SK-N-SH treated with all-trans-retinoic acid at 6 μM for 48 hours (cell line): Measurements from ENCODE around the gene KIRREL2.
"Not testable (repeated sequence)": the region's sequence is repeated elsewhere in the genome, so short reads cannot be mapped to it uniquely, and the experiment has no call there.

Experiments used
- ATAC-seq: fragments of 200-7000 bp; cut with Tn5 transposase; 3 replicates; pipeline ENCODE4 v1.9.1; 2020; ENCODE audit warnings: mild to moderate bottlenecking, moderate library complexity
- ARNTL ChIP-seq: fragments of 450-650 bp; formaldehyde crosslinking; IDR thresholded peaks from 2 replicates; pipeline ENCODE4 v1.5.0; 2020; ENCODE audit warnings: low read depth, mild to moderate bottlenecking, moderate library complexity, borderline replicate concordance
- BACH2 ChIP-seq: fragments of 250-450 bp; sonication (Bioruptor Pico); IDR thresholded peaks from 2 replicates; pipeline ENCODE4 v1.9.0; 2021; ENCODE audit warnings: mild to moderate bottlenecking, borderline replicate concordance
- CREB5 ChIP-seq: fragments of 250-450 bp; sonication (Bioruptor Pico); IDR thresholded peaks from 2 replicates; pipeline ENCODE4 v1.5.1; 2020; ENCODE audit warnings: low read depth, mild to moderate bottlenecking, moderate library complexity
- CSDC2 ChIP-seq: fragments of 250-450 bp; sonication (Bioruptor Pico); IDR thresholded peaks from 2 replicates; pipeline ENCODE4 v1.5.0; 2020; ENCODE audit warnings: mild to moderate bottlenecking, moderate library complexity
- ESRRG ChIP-seq: fragments of 250-450 bp; sonication (Bioruptor Pico); IDR thresholded peaks from 2 replicates; pipeline ENCODE4 v1.6.1; 2021; ENCODE audit warnings: mild to moderate bottlenecking
- GLIS3 ChIP-seq: fragments of 250-450 bp; sonication (Bioruptor Pico); IDR thresholded peaks from 2 replicates; pipeline ENCODE4 v1.5.0; 2020; ENCODE audit warnings: mild to moderate bottlenecking, moderate library complexity
- ISL1 ChIP-seq: fragments of 250-450 bp; sonication (Bioruptor Pico); IDR thresholded peaks from 2 replicates; pipeline ENCODE4 v2.1.2; 2022; ENCODE audit warnings: mild to moderate bottlenecking, moderate library complexity
- OSR1 ChIP-seq: fragments of 250-450 bp; sonication (Bioruptor Pico); IDR thresholded peaks from 2 replicates; pipeline ENCODE4 v1.8.0; 2022; ENCODE audit warnings: moderate library complexity, mild to moderate bottlenecking, inconsistent platforms
- POU6F1 ChIP-seq: fragments of 250-450 bp; sonication (Bioruptor Pico); IDR thresholded peaks from 2 replicates; pipeline ENCODE4 v1.8.0; 2021; ENCODE audit warnings: low read depth, mild to moderate bottlenecking, moderate library complexity, borderline replicate concordance
- PPARA ChIP-seq: fragments of 250-450 bp; sonication (Bioruptor Pico); IDR thresholded peaks from 2 replicates; pipeline ENCODE4 v1.5.0; 2020; ENCODE audit warnings: mild to moderate bottlenecking, borderline replicate concordance
- SNAI2 ChIP-seq: fragments of 250-450 bp; sonication (Bioruptor Pico); IDR thresholded peaks from 2 replicates; pipeline ENCODE4 v1.5.0; 2020; ENCODE audit warnings: mild to moderate bottlenecking, moderate library complexity
- TCF4 ChIP-seq: fragments of 250-450 bp; sonication (Bioruptor Pico); IDR thresholded peaks from 2 replicates; pipeline ENCODE4 v1.8.0; 2021; ENCODE audit warnings: mild to moderate bottlenecking, moderate library complexity, borderline replicate concordance
- ZFP3 ChIP-seq: fragments of 250-450 bp; sonication (Bioruptor Pico); IDR thresholded peaks from 2 replicates; pipeline ENCODE4 v1.5.0; 2020; ENCODE audit warnings: mild to moderate bottlenecking, moderate library complexity
- ZFP30 ChIP-seq: fragments of 450-650 bp; formaldehyde crosslinking; IDR thresholded peaks from 2 replicates; pipeline ENCODE4 v1.5.0; 2022; ENCODE audit warnings: mild to moderate bottlenecking, moderate library complexity
- ZNF565 ChIP-seq: fragments of 450-650 bp; formaldehyde crosslinking; conservative IDR thresholded peaks from 2 replicates; pipeline ENCODE4 v1.5.0; 2020; ENCODE audit warnings: low read depth, mild to moderate bottlenecking, moderate library complexity
- ZNF70 ChIP-seq: fragments of 450-650 bp; formaldehyde crosslinking; IDR thresholded peaks from 2 replicates; pipeline ENCODE4 v1.5.0; 2020; ENCODE audit warnings: mild to moderate bottlenecking, moderate library complexity
- TF ChIP-seq, protein P1 (sequence below): fragments of 250-450 bp; sonication (Bioruptor Pico); IDR thresholded peaks from 2 replicates; pipeline ENCODE4 v1.5.0; 2020; ENCODE audit warnings: mild to moderate bottlenecking, moderate library complexity
- TF ChIP-seq, protein P2 (sequence below): fragments of 250-450 bp; sonication (Bioruptor Pico); IDR thresholded peaks from 2 replicates; pipeline ENCODE4 v1.8.0; 2020; ENCODE audit warnings: mild to moderate bottlenecking, moderate library complexity, borderline replicate concordance
- TF ChIP-seq, protein P3 (sequence below): fragments of 250-450 bp; sonication (Bioruptor Pico); IDR thresholded peaks from 2 replicates; pipeline ENCODE4 v1.5.1; 2021; ENCODE audit warnings: mild to moderate bottlenecking, moderate library complexity

The KIRREL2 gene

DNA sequence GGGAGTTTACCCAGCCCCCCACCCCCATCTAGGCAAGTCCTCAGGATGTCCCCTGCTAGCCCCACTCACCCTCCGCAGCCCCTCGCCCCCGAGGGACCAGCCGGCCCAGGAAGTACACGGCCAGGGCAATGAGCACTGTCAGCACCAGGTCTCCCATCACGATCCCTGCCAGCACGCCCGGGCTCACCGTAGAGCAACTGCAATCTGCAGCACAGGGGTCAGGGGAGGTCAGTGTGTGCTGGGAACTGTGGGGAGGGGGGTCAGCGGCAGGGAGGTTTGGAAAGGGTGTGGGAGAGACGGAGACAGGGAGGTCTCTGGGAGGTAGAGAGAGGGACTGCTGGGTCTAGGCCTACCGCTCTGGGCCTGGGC is 50.6 kb downstream of the KIRREL2 start (continued):
- TF ChIP-seq PPARA (no peak), CREB5 (no peak), POU6F1 (CRISPR knock-in tag) (no peak), BACH2 (CRISPR knock-in tag) (no peak), ESRRG (CRISPR knock-in tag) (no peak)

GRCh38 chr19:35908010-35908441 is 51.3 kb downstream of the KIRREL2 start, which contains the start of gene TYROBP:
Gene TYROBP, minus strand, starts transcription at chr19:35908295. Its CDS starts 67 bp downstream, at chr19:35908228.
- no peak for ATAC-seq
- TF ChIP-seq CREB5, result no peak
- TF ChIP-seq GLIS3 (CRISPR knock-in tag), result no peak
- no peak for TF ChIP-seq ESRRG (CRISPR knock-in tag)
- TF ChIP-seq PPARA, result no peak
- TF ChIP-seq, protein P1, sequence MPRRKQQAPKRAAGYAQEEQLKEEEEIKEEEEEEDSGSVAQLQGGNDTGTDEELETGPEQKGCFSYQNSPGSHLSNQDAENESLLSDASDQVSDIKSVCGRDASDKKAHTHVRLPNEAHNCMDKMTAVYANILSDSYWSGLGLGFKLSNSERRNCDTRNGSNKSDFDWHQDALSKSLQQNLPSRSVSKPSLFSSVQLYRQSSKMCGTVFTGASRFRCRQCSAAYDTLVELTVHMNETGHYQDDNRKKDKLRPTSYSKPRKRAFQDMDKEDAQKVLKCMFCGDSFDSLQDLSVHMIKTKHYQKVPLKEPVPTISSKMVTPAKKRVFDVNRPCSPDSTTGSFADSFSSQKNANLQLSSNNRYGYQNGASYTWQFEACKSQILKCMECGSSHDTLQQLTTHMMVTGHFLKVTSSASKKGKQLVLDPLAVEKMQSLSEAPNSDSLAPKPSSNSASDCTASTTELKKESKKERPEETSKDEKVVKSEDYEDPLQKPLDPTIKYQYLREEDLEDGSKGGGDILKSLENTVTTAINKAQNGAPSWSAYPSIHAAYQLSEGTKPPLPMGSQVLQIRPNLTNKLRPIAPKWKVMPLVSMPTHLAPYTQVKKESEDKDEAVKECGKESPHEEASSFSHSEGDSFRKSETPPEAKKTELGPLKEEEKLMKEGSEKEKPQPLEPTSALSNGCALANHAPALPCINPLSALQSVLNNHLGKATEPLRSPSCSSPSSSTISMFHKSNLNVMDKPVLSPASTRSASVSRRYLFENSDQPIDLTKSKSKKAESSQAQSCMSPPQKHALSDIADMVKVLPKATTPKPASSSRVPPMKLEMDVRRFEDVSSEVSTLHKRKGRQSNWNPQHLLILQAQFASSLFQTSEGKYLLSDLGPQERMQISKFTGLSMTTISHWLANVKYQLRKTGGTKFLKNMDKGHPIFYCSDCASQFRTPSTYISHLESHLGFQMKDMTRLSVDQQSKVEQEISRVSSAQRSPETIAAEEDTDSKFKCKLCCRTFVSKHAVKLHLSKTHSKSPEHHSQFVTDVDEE (CRISPR knock-in tag), result no peak
- TF ChIP-seq CSDC2, result no peak
- TF ChIP-seq, protein P2, sequence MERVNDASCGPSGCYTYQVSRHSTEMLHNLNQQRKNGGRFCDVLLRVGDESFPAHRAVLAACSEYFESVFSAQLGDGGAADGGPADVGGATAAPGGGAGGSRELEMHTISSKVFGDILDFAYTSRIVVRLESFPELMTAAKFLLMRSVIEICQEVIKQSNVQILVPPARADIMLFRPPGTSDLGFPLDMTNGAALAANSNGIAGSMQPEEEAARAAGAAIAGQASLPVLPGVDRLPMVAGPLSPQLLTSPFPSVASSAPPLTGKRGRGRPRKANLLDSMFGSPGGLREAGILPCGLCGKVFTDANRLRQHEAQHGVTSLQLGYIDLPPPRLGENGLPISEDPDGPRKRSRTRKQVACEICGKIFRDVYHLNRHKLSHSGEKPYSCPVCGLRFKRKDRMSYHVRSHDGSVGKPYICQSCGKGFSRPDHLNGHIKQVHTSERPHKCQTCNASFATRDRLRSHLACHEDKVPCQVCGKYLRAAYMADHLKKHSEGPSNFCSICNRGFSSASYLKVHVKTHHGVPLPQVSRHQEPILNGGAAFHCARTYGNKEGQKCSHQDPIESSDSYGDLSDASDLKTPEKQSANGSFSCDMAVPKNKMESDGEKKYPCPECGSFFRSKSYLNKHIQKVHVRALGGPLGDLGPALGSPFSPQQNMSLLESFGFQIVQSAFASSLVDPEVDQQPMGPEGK, result no peak
- no peak for TF ChIP-seq TCF4
- TF ChIP-seq ZNF565 (CRISPR knock-in tag), result no peak
- no peak for TF ChIP-seq ISL1 (CRISPR knock-in tag)
- no peak for TF ChIP-seq SNAI2 (CRISPR knock-in tag)
- no peak for TF ChIP-seq ZNF70 (CRISPR knock-in tag)

- TF ChIP-seq BACH2 (CRISPR knock-in tag), result no peak
- TF ChIP-seq, protein P3, sequence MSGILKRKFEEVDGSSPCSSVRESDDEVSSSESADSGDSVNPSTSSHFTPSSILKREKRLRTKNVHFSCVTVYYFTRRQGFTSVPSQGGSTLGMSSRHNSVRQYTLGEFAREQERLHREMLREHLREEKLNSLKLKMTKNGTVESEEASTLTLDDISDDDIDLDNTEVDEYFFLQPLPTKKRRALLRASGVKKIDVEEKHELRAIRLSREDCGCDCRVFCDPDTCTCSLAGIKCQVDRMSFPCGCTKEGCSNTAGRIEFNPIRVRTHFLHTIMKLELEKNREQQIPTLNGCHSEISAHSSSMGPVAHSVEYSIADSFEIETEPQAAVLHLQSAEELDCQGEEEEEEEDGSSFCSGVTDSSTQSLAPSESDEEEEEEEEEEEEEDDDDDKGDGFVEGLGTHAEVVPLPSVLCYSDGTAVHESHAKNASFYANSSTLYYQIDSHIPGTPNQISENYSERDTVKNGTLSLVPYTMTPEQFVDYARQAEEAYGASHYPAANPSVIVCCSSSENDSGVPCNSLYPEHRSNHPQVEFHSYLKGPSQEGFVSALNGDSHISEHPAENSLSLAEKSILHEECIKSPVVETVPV (CRISPR knock-in tag), result no peak
- no peak for TF ChIP-seq ZNF565 (CRISPR knock-in tag)
- TF ChIP-seq ARNTL, result no peak
- TF ChIP-seq SNAI2 (CRISPR knock-in tag), result no peak
- TF ChIP-seq GLIS3 (CRISPR knock-in tag), result no peak
- no peak for TF ChIP-seq TCF4
- ATAC-seq, result no peak
These were observed 52.4 kb downstream of the KIRREL2 start for GRCh38 chr19:35908973-35909683.

GRCh38 chr19:35909684-35910035 is 52.9 kb downstream of the KIRREL2 start:
- no peak for TF ChIP-seq TCF4
- no peak for TF ChIP-seq ZFP3
- no peak for TF ChIP-seq ARNTL
- TF ChIP-seq ZFP30 (CRISPR knock-in tag), result no peak
- TF ChIP-seq ESRRG (CRISPR knock-in tag), result no peak
- no peak for TF ChIP-seq ZNF565 (CRISPR knock-in tag)
- no peak for TF ChIP-seq OSR1
- ATAC-seq, result no peak

- not testable (repeated sequence) for ATAC-seq
These were observed 53.6 kb downstream of the KIRREL2 start for GRCh38 chr19:35910355-35910754.
